Thoracic aorta (tissue), 2 donors: ENCODE results near the gene ZMYND11. TPM values are rescaled to one million over a fixed set of nuclear protein-coding genes. Genes with fewer than 3 reads are reported as not detected.
"Not testable (repeated sequence)": the region's sequence is repeated elsewhere in the genome, so short reads cannot be mapped to it uniquely, and the experiment has no call there.

Experiments
- ATAC-seq: fragments of 150-250 bp; one replicate; pipeline ENCODE4 v1.8.0; 2017; ENCODE audit warnings: low read depth; ENCODE audit not compliant: insufficient number of reproducible peaks, low FRiP score
- DNase-seq: peaks from one replicate; pipeline ENCODE4 v3.0.0-alpha.2; 2020; ENCODE audit warnings: low spot score
- H3K27ac ChIP-seq, 2 donors: fragments of 200-600 bp; sonication (generic); 1 replicate in 1 of 2; 2 replicates in 1 of 2; pipeline ENCODE4 v1.5.1; 2016; ENCODE audit warnings: mild to moderate bottlenecking in 2 of 2, moderate library complexity in 2 of 2
- H3K27me3 ChIP-seq: fragments of 200-600 bp; sonication (generic); replicated peaks from 2 replicates; pipeline ENCODE4 v1.6.0; 2016; ENCODE audit warnings: mild to moderate bottlenecking; ENCODE audit not compliant: insufficient read depth
- H3K36me3 ChIP-seq: fragments of 200-600 bp; sonication (generic); one replicate; pipeline ENCODE4 v1.5.1; 2016
- H3K4me1 ChIP-seq, 2 donors: fragments of 200-600 bp; sonication (generic); 1 replicate in 1 of 2; 2 replicates in 1 of 2; pipeline versions ENCODE4 v1.5.1 to v1.6.0; 2016; ENCODE audit warnings: low read depth in 2 of 2, mild to moderate bottlenecking in 1 of 2; ENCODE audit not compliant: control insufficient read depth in 1 of 2
- H3K4me3 ChIP-seq: fragments of 200-600 bp; sonication (generic); 2 replicates; pipeline ENCODE4 v1.5.1; 2016; ENCODE audit warnings: mild to moderate bottlenecking
- H3K9me3 ChIP-seq: fragments of 200-600 bp; sonication (generic); 2 replicates; pipeline ENCODE4 v1.5.1; 2016
- CTCF ChIP-seq: fragments of 200-600 bp; sonication (generic); IDR thresholded peaks from one replicate; pipeline ENCODE4 v1.5.1; 2019; ENCODE audit warnings: antibody characterized with exemption
- total RNA-seq, 2 donors: library from RNA; depleted of rRNA; stranded (reverse); fragments of >200 nt; gene quantifications; one replicate each; pipeline versions ENCODE4 v1.1.0 to v1.2.3, GENCODE V29; 2016

The ZMYND11 gene
- total RNA-seq, 2 donors from 2014 or later, result 56.9 to 103 TPM

GRCh38 chr10:246431-246830 lies 111.2 kb downstream of the ZMYND11 start:
- Histone ChIP-seq H3K36me3 (peaks cover 21% of the 10 kb centered on the region), H3K27ac (no peak overlapping the region), H3K4me3 (no peak overlapping the region), H3K27me3 (no peaks in the 10 kb centered on the region), H3K9me3 (no peaks in the 10 kb centered on the region), H3K4me1 (peaks cover 4 to 10% of the 10 kb centered on the region in 2 donors)
- ATAC-seq (no peak), DNase-seq (no peak)
- TF ChIP-seq CTCF, result no peak

GRCh38 chr10:247480-247879 lies 112.2 kb downstream of the ZMYND11 start:
- no peaks in the 10 kb centered on the region for H3K4me1 ChIP-seq
- H3K36me3 ChIP-seq, result peaks cover 21% of the 10 kb centered on the region
- no peak for TF ChIP-seq CTCF
- no peak overlapping the region for H3K27ac ChIP-seq
- ATAC-seq (no peak), DNase-seq (no peak)
- no peak overlapping the region for H3K4me3 ChIP-seq
- H3K9me3 ChIP-seq, result no peaks in the 10 kb centered on the region
- no peaks in the 10 kb centered on the region for H3K27me3 ChIP-seq

- no peaks in the 10 kb centered on the region for H3K27me3 ChIP-seq
- no peak overlapping the region for H3K4me3 ChIP-seq
- peaks cover 21% of the 10 kb centered on the region for H3K36me3 ChIP-seq
- no peak for TF ChIP-seq CTCF
- DNase-seq, result no peak
- ATAC-seq, result no peak
- H3K4me1 ChIP-seq, result no peaks in the 10 kb centered on the region
- no peaks in the 10 kb centered on the region for H3K9me3 ChIP-seq
- H3K27ac ChIP-seq, result no peak overlapping the region
These were observed 113.1 kb downstream of the ZMYND11 start for GRCh38 chr10:248307-248706.

- Histone ChIP-seq H3K4me3 (no peak overlapping the region), H3K27me3 (no peaks in the 10 kb centered on the region), H3K36me3 (peaks cover 19% of the 10 kb centered on the region), H3K27ac (no peak overlapping the region), H3K4me1 (no peaks in the 10 kb centered on the region), H3K9me3 (no peaks in the 10 kb centered on the region)
- DNase-seq (no peak), ATAC-seq (no peak)
- TF ChIP-seq CTCF, result no peak
These were observed 116.8 kb downstream of the ZMYND11 start for GRCh38 chr10:251982-252582.

- H3K9me3 ChIP-seq, result no peaks in the 10 kb centered on the region
- H3K36me3 ChIP-seq, result no peaks in the 10 kb centered on the region
- H3K27me3 ChIP-seq, result no peaks in the 10 kb centered on the region
- ATAC-seq (no peak), DNase-seq (no peak)
- no peak overlapping the region for H3K27ac ChIP-seq
- H3K4me3 ChIP-seq, result no peak overlapping the region
- H3K4me1 ChIP-seq, result no peaks in the 10 kb centered on the region
- TF ChIP-seq CTCF, result no peak
These were observed 125.7 kb downstream of the ZMYND11 start for GRCh38 chr10:260819-261429.

GRCh38 chr10:264160-265073 lies 129.2 kb downstream of the ZMYND11 start:
- not testable (repeated sequence) for H3K4me3 ChIP-seq, H3K27me3 ChIP-seq, H3K4me1 ChIP-seq, H3K36me3 ChIP-seq, H3K9me3 ChIP-seq, ATAC-seq, DNase-seq, H3K27ac ChIP-seq

- ATAC-seq, H3K36me3 ChIP-seq, H3K9me3 ChIP-seq, H3K4me3 ChIP-seq, DNase-seq, H3K27ac ChIP-seq, H3K4me1 ChIP-seq, H3K27me3 ChIP-seq: not testable (repeated sequence)
These were observed 129.8 kb downstream of the ZMYND11 start for GRCh38 chr10:265074-265440.
